Measurements from ENCODE around the gene PRKCZ.
"Not testable (repeated sequence)": the region's sequence is repeated elsewhere in the genome, so short reads cannot be mapped to it uniquely, and the experiment has no call there.

The PRKCZ gene

DNA sequence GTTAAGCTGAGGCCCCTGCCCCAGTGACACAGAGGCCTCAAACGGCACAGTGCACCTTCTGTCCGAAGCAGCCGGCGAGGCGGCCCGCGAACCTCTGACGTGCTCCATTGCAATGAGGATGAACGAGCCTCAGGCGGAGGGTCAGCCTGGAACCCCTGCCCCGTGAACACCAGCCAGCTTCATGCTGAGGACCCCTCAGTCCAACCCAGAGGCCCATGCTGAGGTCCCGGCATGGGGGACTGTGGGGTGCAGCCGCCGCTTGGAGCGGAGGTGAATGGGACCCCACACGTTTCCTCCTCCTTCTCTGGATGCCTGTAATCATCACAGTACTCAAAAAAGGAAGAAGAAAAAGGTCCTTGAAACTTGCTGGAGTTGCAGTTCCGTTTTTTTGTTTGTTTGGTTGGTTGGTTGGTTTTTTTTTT lies 62.1 kb downstream of the PRKCZ start:
- in situ Hi-C loops (cut with MboI; ENCODE audit: low sequenced_read_pairs), result no loop called here

- in situ Hi-C loops (cut with MboI; ENCODE audit: low sequenced_read_pairs), result no loop called here
Observed at GRCh38 chr1:2113620-2114135, 63.5 kb downstream of the PRKCZ start.

- in situ Hi-C loops (cut with MboI; ENCODE audit: low sequenced_read_pairs), result not testable (repeated sequence)
Observed at GRCh38 chr1:2114635-2115007, 64.4 kb downstream of the PRKCZ start.

GRCh38 chr1:2115008-2115641 lies 64.9 kb downstream of the PRKCZ start:
- in situ Hi-C loops (cut with MboI; ENCODE audit: low sequenced_read_pairs), result no loop called here

DNA sequence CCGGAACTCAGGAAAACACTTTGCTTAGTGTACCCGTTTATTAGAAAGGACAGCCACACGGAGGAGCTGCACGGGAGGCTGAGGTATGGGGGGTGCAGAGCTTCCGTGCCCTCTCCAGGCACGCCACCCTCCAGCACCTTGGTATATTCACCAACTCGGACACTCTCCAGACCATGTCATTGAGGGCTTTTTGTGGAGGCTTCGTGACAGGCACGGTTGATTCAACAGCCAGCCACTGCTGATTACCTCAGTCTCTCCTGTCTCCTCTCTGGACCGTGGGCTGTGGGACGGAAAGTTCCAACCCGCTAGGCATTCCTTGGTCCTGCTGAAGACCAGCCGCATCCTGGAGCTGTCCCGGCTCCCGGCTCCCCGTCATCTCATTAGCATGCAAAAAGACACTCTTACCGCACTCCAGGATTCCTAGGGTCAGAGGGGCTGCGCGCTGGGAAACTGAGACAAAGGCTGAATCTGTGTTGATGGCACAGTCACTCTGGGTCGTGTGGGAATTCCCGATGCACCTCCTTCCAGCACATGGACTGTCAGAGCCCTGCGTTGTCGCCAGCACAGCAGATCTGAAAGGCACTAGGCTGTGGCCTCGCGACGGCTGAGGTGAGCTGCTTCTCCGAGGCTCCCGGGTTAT lies 65.6 kb downstream of the PRKCZ start:
- in situ Hi-C loops (cut with MboI; ENCODE audit: low sequenced_read_pairs), result no loop called here

- in situ Hi-C loops (cut with MboI; ENCODE audit: low sequenced_read_pairs), result no loop called here
Observed at GRCh38 chr1:2119886-2120285, 69.7 kb downstream of the PRKCZ start.

GRCh38 chr1:2121101-2121691 lies 71.0 kb downstream of the PRKCZ start:
- in situ Hi-C loops (cut with MboI; ENCODE audit: low sequenced_read_pairs), result no loop called here

GRCh38 chr1:2121794-2122193 lies 71.6 kb downstream of the PRKCZ start:
- in situ Hi-C loops (cut with MboI; ENCODE audit: low sequenced_read_pairs), result not testable (repeated sequence)

- in situ Hi-C loops (cut with MboI; ENCODE audit: low sequenced_read_pairs), result no loop called here
Observed at GRCh38 chr1:2124446-2125198, 74.4 kb downstream of the PRKCZ start.

DNA sequence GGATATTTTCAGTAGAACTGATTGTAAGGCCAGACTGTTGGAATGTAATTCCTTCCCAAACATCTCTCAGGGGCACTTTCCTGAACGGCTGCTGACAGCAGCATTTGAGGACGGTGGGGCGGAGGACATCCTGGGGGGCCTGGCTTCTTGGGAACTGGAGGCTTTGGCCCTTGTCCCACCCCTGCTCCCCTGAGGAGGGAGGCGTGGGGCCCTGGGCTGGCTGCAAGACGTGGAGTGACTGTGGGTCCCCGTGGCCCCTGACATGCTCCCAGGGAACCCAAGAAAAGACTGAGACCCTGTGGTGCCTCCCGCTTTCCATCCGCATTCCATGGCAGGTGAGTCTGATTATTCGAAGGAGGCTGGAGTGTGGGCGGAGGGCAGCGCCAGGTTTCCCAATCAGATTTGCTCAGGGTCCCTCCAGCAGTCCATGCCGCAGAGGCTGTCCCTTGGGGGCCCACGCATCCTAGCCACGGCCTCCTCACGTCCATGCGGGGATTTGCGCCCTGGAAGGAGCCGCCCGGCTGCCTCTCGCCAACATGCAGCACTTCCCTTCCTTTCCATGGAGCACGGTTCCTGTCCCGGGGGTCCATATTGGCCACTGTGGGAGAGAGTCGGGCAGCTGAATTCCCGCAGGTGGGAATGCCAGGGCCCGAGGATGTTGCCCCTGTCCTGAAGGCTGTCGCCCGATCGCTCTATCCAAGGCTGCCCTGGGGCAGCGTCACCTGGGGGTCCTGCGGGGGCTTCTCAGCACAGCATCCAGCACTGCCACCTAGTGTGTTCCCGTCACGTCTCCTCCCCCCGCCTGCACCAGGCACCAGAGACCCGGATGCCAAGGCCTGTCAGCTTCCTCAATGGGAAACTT lies 75.4 kb downstream of the PRKCZ start:
- in situ Hi-C loops (cut with MboI; ENCODE audit: low sequenced_read_pairs), result no loop called here

DNA sequence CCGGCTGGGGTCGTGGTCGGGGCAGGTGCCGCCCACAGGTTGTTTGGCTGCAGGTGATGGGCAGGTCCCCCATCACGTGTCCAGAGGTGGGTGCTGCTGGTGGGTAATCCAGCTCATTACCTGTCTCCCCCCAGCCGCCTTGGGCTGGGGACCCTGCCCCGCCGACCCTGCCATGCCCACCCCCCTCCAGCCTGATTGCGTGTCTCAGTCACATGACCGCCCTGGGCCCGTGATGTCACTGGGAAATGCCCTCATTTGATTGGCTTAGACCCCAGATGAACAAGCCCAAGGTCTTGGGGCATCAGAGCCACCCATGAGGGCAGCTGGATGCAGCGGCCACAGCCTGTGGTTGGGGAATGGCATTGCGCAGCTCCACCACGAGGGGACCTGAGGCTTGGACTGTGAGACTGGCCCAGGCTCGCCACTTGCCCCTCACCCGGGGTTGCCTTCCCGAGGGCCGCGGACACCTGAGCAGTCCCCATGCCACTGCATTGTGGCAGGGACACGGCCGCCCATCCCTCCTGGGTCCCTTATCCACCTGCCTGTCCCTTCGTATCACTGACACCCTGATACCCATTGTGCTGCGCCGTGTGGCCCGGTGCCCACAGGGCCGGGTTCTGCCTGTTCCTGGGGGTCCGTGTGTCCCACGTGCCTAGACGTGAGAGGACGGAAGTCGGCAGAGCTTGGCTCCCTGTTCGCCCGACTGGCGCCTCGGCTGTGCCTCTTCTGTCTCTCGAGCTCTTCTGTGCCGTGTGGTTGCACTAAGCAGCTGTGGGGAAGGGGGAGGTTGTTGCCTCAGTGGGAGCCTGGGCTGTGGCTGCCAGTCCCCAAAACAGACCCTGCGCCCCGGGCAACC lies 76.3 kb downstream of the PRKCZ start:
- in situ Hi-C loops (cut with MboI; ENCODE audit: low sequenced_read_pairs), result no loop called here

DNA sequence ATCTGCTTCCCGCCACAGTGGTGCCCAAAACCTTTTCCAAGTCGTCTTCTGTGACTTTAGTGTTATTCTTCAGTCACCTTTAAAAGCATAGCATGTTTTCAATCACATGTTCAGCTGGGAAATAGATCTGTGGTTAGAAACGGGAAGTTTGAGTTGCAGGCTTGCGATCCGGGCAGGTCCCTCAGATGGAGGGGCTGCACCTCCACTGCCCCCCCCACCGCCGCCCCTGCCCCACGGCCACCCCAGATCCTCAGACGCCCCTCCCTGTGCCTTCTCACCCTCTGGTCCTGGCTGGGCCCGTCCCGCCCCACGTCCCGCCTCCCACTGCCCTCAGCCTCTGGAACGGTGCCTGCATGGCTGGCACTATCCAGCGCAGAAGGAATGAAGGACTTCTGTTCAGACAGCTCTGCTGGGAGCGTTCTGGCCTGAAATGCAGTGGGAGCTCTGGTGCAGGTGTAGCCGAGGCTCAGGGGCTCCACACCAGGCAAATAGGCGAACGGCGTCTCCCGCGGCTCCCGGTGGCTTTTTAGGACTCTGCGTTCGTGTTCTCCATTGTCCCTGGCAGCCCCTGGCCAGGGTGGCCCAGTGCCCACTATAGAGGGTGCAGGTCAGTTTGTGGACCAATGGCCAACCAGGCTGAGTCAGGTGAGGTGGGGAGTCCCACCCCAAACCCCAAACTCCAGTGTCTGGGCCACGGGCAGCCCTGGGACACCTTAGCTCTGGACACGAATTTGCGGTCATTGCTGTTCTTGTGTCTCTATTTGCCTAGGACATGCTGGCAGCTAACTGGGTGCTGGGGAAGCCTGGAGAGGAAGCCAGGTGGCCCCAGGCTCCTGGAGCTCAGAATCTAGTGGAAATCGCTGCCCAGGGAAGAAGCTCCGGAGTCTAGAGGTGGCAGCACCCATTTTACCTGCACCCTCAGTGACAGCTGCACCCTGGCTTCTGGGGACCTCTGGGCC lies 77.3 kb downstream of the PRKCZ start:
- in situ Hi-C loops (cut with MboI; ENCODE audit: low sequenced_read_pairs), result no loop called here

DNA sequence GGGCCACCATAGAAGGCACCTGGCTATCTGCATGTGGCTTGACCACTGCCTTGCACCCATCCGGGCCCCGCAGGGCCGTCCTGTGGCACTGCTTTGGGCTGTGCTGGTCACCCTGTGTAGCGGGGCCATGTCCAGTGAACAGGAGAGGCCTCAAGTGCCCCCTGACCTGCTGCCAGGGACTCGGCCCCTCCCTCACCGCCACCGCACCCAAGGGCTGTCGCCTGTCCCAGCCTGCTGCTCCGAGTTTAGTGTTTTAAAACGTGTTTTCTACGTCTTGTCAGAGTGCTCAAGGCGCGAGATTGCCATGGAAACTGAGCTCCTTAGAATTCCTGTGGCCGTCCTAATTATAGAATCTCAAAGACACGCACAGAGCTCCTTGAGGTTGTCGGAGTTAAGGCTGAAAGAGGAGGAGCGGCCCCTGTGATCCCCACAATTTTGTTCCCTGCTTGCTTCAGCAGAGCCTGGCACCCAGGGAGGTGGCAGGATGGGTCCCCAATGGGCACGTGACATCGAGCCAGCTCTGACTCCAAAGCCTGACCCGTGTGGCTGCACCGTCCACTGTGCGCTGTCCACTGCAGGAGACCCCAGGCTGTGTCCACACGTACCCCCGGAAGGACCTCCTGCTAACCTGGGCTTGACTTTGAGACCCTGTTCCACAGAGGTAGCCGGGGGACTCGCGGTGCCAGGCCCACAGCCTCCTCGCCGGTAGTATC lies 78.1 kb downstream of the PRKCZ start:
- in situ Hi-C loops (cut with MboI; ENCODE audit: low sequenced_read_pairs), result no loop called here

- in situ Hi-C loops (cut with MboI; ENCODE audit: low sequenced_read_pairs), result no loop called here
Observed at GRCh38 chr1:2129256-2129943, 79.2 kb downstream of the PRKCZ start.

GRCh38 chr1:2130156-2130555 lies 79.9 kb downstream of the PRKCZ start:
- in situ Hi-C loops (cut with MboI; ENCODE audit: low sequenced_read_pairs), result no loop called here

DNA sequence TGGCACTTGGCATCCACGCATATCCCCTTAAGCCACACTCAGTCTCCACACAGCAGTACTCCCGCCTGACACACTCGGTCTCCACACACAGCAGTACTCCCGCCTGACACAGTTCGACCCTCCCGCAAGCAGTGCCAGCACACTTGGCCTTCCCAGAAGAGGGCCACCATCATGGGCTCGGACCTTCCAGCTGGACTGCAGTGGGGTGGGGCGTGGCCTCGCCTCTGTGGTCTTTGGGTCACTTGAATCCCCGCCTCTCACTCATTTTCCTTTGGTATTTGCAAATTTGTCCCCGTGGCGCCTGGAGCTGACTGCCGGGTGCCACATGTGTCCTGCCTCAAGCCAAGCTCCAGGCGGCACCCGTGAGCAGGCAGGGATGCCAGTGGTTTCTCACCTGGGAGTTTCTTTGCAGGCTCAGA lies 80.7 kb downstream of the PRKCZ start:
- in situ Hi-C loops (cut with MboI; ENCODE audit: low sequenced_read_pairs), result no loop called here
